ENCODE data around the gene DIP2A. TPM values are rescaled to one million over a fixed set of nuclear protein-coding genes. Genes with fewer than 3 reads are reported as not detected.

The DIP2A gene
- total RNA-seq, 2 experiments from 2014 or later: 61.2 to 66.1 TPM

DNA sequence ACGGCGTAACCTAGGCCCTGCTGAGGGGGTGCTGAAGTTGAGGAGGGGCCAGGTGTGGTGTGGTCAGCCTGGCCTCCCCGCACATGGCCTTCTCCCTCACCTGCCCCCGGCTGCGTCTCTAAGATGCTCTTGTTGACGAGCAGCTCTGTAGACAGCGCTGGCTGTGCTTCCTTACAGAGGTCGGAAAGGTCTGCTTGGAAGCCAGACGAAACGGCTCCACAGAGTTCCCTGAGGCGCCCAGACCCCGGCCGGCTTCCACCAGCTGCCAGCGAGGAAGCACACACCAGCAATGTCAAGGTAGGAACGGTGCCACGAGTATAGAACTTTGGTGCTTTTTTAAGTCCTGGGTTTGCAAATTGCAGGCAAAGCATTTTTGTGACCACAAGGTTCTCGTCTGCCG is 18.8 kb upstream of the DIP2A start:
- intact Hi-C loops (cut with DNase I, micrococcal nuclease): no loop called here
- no peaks in the 10 kb centered on the region for H3K4me1 Mint-ChIP-seq (ENCODE audit: low read depth)
- ChIA-PET CTCF (no interaction called here), POLR2A (no interaction called here)
- DNase-seq (no peak), ATAC-seq (ENCODE audit: poor library complexity) (no peak)
- H3K4me3 Mint-ChIP-seq: no peak overlapping the region
- peaks cover 70% of the 10 kb centered on the region for H3K36me3 Mint-ChIP-seq (ENCODE audit: low read depth)
- no peaks in the 10 kb centered on the region for H3K9me3 ChIP-seq (ENCODE audit: control insufficient read depth in 1 of 2, insufficient read depth in 1 of 2, low read length in 2 of 2)
- H3K27ac ChIP-seq (ENCODE audit: low read depth in 1 of 2, low read length in 2 of 2): no peak overlapping the region
- H3K4me1 ChIP-seq (ENCODE audit: insufficient read depth, low read length): no peaks in the 10 kb centered on the region
- H3K36me3 ChIP-seq (ENCODE audit: insufficient read depth, low read length): peaks cover 72% of the 10 kb centered on the region
- no peaks in the 10 kb centered on the region for H3K9me3 Mint-ChIP-seq
- H3K27me3 ChIP-seq (ENCODE audit: control insufficient read depth in 1 of 2, insufficient read depth in 2 of 2, low read length in 2 of 2): no peaks in the 10 kb centered on the region
- no peaks in the 10 kb centered on the region for H3K27me3 Mint-ChIP-seq
- H3K4me3 ChIP-seq (ENCODE audit: low read length): no peak overlapping the region
- no peak overlapping the region for H3K27ac Mint-ChIP-seq
- TF ChIP-seq, protein P1, sequence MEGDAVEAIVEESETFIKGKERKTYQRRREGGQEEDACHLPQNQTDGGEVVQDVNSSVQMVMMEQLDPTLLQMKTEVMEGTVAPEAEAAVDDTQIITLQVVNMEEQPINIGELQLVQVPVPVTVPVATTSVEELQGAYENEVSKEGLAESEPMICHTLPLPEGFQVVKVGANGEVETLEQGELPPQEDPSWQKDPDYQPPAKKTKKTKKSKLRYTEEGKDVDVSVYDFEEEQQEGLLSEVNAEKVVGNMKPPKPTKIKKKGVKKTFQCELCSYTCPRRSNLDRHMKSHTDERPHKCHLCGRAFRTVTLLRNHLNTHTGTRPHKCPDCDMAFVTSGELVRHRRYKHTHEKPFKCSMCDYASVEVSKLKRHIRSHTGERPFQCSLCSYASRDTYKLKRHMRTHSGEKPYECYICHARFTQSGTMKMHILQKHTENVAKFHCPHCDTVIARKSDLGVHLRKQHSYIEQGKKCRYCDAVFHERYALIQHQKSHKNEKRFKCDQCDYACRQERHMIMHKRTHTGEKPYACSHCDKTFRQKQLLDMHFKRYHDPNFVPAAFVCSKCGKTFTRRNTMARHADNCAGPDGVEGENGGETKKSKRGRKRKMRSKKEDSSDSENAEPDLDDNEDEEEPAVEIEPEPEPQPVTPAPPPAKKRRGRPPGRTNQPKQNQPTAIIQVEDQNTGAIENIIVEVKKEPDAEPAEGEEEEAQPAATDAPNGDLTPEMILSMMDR (IDR thresholded peaks at IDR 0.05): no peak

DNA sequence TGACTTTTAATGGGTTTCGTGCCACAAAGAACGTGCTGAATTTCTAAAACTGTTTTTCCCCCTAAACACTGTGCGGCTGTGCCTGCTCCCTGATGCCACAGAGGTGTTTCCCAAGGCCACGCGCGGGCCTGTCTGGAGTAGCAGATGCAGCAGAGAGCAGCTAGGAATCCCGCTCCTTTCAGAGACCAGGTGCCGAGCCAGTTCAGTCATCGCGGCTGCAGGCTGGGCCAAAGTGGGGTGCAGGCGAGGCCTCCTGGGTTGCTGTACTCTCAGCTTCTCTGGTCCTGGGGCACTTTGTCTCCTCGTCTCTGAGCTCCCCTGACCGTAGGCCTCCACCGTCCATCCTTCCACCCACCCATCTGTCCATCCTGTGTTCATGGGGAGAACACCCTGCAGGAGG is 17.4 kb upstream of the DIP2A start:
- ChIA-PET POLR2A (no interaction called here), CTCF (no interaction called here)
- Mint-ChIP-seq H3K4me1 (ENCODE audit: low read depth) (no peaks in the 10 kb centered on the region), H3K36me3 (ENCODE audit: low read depth) (peaks cover 74% of the 10 kb centered on the region), H3K4me3 (no peak overlapping the region), H3K27ac (no peak overlapping the region), H3K9me3 (no peaks in the 10 kb centered on the region), H3K27me3 (no peaks in the 10 kb centered on the region)
- Histone ChIP-seq H3K36me3 (ENCODE audit: insufficient read depth, low read length) (peaks cover 71% of the 10 kb centered on the region), H3K27ac (ENCODE audit: low read depth in 1 of 2, low read length in 2 of 2) (no peak overlapping the region), H3K4me1 (ENCODE audit: insufficient read depth, low read length) (no peaks in the 10 kb centered on the region), H3K27me3 (ENCODE audit: control insufficient read depth in 1 of 2, insufficient read depth in 2 of 2, low read length in 2 of 2) (no peaks in the 10 kb centered on the region), H3K4me3 (ENCODE audit: low read length) (no peak overlapping the region), H3K9me3 (ENCODE audit: control insufficient read depth in 1 of 2, insufficient read depth in 1 of 2, low read length in 2 of 2) (no peaks in the 10 kb centered on the region)
- DNase-seq (no peak), ATAC-seq (ENCODE audit: poor library complexity) (no peak)
- intact Hi-C loops (cut with DNase I, micrococcal nuclease): no loop called here
- TF ChIP-seq, protein P1 (IDR thresholded peaks at IDR 0.05): no peak

DNA sequence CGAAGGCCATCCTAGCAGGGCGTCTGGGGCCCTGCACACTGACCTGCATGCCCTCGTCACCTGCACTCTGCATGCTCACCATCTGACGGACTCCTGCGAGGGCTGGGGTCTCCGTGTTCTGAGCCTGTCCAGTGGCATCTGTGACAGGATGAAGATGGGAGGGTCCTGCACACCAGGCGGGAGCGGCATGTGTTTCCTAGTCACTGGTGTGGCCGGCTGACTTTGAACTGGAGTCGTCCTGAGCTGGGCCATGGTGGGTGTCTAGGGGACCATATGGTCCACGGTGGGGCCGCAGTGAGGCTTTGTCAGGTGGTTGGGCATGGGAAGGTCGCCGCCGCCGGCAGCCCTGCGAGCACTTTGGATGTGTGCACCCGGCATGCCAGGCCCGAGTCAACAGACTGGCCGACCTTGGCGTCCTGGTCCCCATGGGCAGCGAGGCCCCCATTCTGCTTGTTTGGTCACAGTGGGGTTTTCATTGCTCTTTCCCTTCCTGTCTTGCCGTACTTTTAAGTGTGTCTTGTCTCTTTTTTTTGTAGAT is 16.7 kb upstream of the DIP2A start:
- intact Hi-C loops (cut with DNase I, micrococcal nuclease): no loop called here
- H3K4me3 ChIP-seq (ENCODE audit: low read length): no peak overlapping the region
- no peaks in the 10 kb centered on the region for H3K4me1 Mint-ChIP-seq (ENCODE audit: low read depth)
- H3K9me3 Mint-ChIP-seq: no peaks in the 10 kb centered on the region
- peaks cover 68% of the 10 kb centered on the region for H3K36me3 Mint-ChIP-seq (ENCODE audit: low read depth)
- no peak overlapping the region for H3K27ac Mint-ChIP-seq
- no peaks in the 10 kb centered on the region for H3K27me3 ChIP-seq (ENCODE audit: control insufficient read depth in 1 of 2, insufficient read depth in 2 of 2, low read length in 2 of 2)
- no peak overlapping the region for H3K4me3 Mint-ChIP-seq
- ATAC-seq (ENCODE audit: poor library complexity) (no peak), DNase-seq (no peak)
- H3K36me3 ChIP-seq (ENCODE audit: insufficient read depth, low read length): peaks cover 65% of the 10 kb centered on the region
- TF ChIP-seq, protein P1 (IDR thresholded peaks at IDR 0.05): no peak
- H3K27me3 Mint-ChIP-seq: no peaks in the 10 kb centered on the region
- no peak overlapping the region for H3K27ac ChIP-seq (ENCODE audit: low read depth in 1 of 2, low read length in 2 of 2)
- ChIA-PET CTCF (no interaction called here), POLR2A (no interaction called here)
- no peaks in the 10 kb centered on the region for H3K9me3 ChIP-seq (ENCODE audit: control insufficient read depth in 1 of 2, insufficient read depth in 1 of 2, low read length in 2 of 2)
- H3K4me1 ChIP-seq (ENCODE audit: insufficient read depth, low read length): no peaks in the 10 kb centered on the region
